ENCODE measurements around the gene VSIG1.

DNA sequence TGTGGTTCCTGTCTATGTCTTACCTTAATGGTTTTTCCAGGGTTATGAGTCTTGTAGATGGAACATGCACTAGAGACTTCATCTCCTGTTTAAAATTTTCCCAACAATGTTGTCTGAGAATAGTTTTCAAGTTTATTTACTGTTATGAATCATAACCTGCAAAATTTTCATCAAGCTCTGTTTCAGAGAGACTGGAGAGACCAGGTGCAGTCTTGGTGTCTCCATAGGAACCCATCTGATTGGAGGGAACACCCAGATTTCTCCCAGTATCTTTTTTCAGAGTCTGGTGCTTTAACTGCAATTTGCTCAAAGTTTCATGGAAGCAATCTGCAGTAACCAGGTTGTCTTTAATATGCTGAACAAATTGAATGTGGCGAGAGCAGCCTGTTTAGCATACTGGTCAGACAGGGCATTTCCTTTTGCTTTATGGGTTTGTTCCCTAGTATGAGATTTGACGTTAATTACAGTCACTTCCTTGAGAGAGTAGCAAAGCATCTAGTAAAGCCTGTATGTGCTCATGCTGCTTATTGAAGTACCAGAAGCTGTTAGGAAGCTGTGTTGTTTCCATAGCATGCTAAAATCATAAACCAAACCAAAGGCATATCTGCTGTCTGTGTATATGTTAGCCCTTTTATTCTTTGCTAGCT is 18.8 kb upstream of the VSIG1 start:
- TF ChIP-seq, protein P1, sequence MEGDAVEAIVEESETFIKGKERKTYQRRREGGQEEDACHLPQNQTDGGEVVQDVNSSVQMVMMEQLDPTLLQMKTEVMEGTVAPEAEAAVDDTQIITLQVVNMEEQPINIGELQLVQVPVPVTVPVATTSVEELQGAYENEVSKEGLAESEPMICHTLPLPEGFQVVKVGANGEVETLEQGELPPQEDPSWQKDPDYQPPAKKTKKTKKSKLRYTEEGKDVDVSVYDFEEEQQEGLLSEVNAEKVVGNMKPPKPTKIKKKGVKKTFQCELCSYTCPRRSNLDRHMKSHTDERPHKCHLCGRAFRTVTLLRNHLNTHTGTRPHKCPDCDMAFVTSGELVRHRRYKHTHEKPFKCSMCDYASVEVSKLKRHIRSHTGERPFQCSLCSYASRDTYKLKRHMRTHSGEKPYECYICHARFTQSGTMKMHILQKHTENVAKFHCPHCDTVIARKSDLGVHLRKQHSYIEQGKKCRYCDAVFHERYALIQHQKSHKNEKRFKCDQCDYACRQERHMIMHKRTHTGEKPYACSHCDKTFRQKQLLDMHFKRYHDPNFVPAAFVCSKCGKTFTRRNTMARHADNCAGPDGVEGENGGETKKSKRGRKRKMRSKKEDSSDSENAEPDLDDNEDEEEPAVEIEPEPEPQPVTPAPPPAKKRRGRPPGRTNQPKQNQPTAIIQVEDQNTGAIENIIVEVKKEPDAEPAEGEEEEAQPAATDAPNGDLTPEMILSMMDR (IDR thresholded peaks at IDR 0.05): no peak
- no peak for TF ChIP-seq POLR2A (IDR thresholded peaks at IDR 0.05)
